Kidney (tissue), 14 donors: ENCODE data around the gene CABYR. TPM values are rescaled to one million over a fixed set of nuclear protein-coding genes. Genes with fewer than 3 reads are reported as not detected.

Experiments
- DNase-seq, 5 donors: peaks; one replicate each; pipeline ENCODE4 v3.0.0-alpha.2; 2013 to 2020
- FAIRE-seq: peaks from 2 replicates; lab custom pipeline; 2012; peaks lifted over from hg19 to GRCh38; lab: Jason Lieb, UNC
- H3K27ac ChIP-seq, 2 donors: one replicate each; pipeline ENCODE4 v1.7.0; 2013; ENCODE audit warnings: low read depth in 2 of 2, low read length in 2 of 2, inconsistent platforms in 1 of 2
- H3K27me3 ChIP-seq: one replicate; pipeline ENCODE4 v1.7.1; 2013; ENCODE audit warnings: low read length, inconsistent platforms; ENCODE audit not compliant: control insufficient read depth, insufficient read depth
- H3K36me3 ChIP-seq, 3 donors: one replicate each; pipeline versions ENCODE4 v1.7.0 to v1.7.1; 2013; ENCODE audit warnings: low read length in 3 of 3, control low read depth in 1 of 3, inconsistent platforms in 1 of 3; ENCODE audit not compliant: insufficient read depth in 3 of 3, control insufficient read depth in 2 of 3
- H3K4me1 ChIP-seq, 3 donors: one replicate each; pipeline versions ENCODE4 v1.7.0 to v1.7.1; 2013; ENCODE audit warnings: low read length in 3 of 3, inconsistent platforms in 1 of 3, low read depth in 1 of 3; ENCODE audit not compliant: control insufficient read depth in 2 of 3, insufficient read depth in 2 of 3
- H3K4me3 ChIP-seq, 3 donors: one replicate each; pipeline versions ENCODE4 v1.7.0 to v1.8.1; 2013; ENCODE audit warnings: low read length in 3 of 3, control low read depth in 1 of 3, inconsistent platforms in 1 of 3
- H3K9ac ChIP-seq, 3 donors: one replicate each; pipeline versions ENCODE4 v1.7.0 to v1.7.1; 2013; ENCODE audit warnings: low read length in 3 of 3, control low read depth in 1 of 3, inconsistent platforms in 1 of 3
- H3K9me3 ChIP-seq, 3 donors: one replicate each; pipeline versions ENCODE4 v1.7.0 to v1.7.1; 2013; ENCODE audit warnings: low read length in 3 of 3, control low read depth in 1 of 3, inconsistent platforms in 1 of 3; ENCODE audit not compliant: control insufficient read depth in 2 of 3, insufficient read depth in 1 of 3
- CTCF ChIP-seq: IDR thresholded peaks from 3 replicates; pipeline ENCODE4 v1.5.1; 2012; ENCODE audit warnings: mild to moderate bottlenecking, moderate library complexity, borderline replicate concordance; ENCODE audit not compliant: insufficient read depth; ENCODE audit errors: extremely low read depth
- intact Hi-C: fragments of 100-400 bp; cut with DNase I; formaldehyde crosslinking; loops from one replicate; pipeline ENCODE4 v1.11.1; 2022
- polyA plus RNA-seq: library from polyadenylated mRNA; stranded (reverse); fragments of 350-450 nt; fragmentation: Illumina TruSeq; extraction: RNeasy Lipid Tissue Mini Kit (QIAGEN cat#74804); gene quantifications from one replicate; pipeline ENCODE4 v1.2.3, GENCODE V29; 2014; ENCODE audit warnings: low read depth, low replicate concordance; ENCODE audit not compliant: insufficient read depth
- total RNA-seq: library from RNA; stranded (reverse); fragmentation: NEBNext Ultra II Directional; extraction: Animal tissue kit (Norgen Biotek cat#: 25700); gene quantifications from one replicate; pipeline ENCODE4 v1.2.1, GENCODE V29; 2021
- donor health status: control.
- donor health status: control.
- donor health status: control.
- donor health status: control.
- donor health status: control.
- donor health status: DM: yes; HTN: yes; CAD: no.
- donor health status: Normal renal cell carcinoma (clear cell type).

Gene CABYR
- total and polyA plus RNA-seq, 2 donors from 2014 or later: 0.82 to 1.6 TPM

GRCh38 chr18:24195296-24196053, 56.6 kb downstream of the CABYR start:
- DNase-seq (no peak), FAIRE-seq (no peak)
- no peak for TF ChIP-seq CTCF
- intact Hi-C loops: no loop called here
- H3K4me3 ChIP-seq: no peak overlapping the region
- H3K27ac ChIP-seq: no peak overlapping the region
- no peak overlapping the region for H3K9ac ChIP-seq
- no peaks in the 10 kb centered on the region for H3K9me3 ChIP-seq
- no peaks in the 10 kb centered on the region for H3K4me1 ChIP-seq
- no peaks in the 10 kb centered on the region for H3K27me3 ChIP-seq
- no peaks in the 10 kb centered on the region for H3K36me3 ChIP-seq

DNA sequence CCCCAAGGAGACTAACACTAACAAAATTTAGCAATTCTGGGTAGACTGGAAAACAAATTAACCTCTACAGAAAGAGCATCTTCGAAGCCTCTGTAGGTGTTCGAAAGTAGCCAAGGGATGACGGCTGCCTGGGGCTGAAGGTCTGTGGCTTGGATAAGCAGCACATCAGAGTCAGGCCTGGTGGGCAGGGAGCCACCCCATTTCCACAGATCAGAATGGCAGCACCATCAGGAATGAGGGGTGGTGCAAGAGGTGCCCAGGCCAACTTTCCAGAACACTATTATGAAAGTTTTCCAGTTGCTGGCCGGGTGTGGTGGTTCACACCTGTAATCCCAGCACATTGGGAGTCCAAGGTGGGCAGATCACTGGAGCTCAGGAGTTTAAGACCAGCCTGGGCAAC, 57.9 kb downstream of the CABYR start:
- Histone ChIP-seq H3K9ac (no peak overlapping the region), H3K27ac (no peak overlapping the region), H3K27me3 (no peaks in the 10 kb centered on the region), H3K4me1 (no peaks in the 10 kb centered on the region), H3K36me3 (no peaks in the 10 kb centered on the region), H3K9me3 (no peaks in the 10 kb centered on the region), H3K4me3 (no peak overlapping the region)
- no peak for TF ChIP-seq CTCF
- intact Hi-C loops: no loop called here
- no peak for DNase-seq
- no peak for FAIRE-seq

DNA sequence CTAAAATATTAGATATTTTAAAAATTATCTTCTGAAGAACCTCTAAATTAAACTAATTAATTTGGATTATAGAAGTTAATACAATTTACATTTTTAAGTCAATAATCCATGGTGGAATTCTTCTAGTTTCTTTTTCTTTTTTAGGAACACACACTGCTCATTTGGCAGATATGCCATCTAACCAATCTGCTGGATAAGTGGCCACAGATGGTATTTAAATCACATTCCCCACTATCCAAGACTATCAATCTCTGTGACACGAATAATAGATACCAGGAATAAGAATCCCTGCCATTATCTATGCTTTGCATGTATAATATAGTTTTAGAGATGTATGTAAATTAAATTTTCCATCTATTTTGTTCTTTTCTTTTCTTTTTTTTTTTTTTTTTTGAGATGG, 58.5 kb downstream of the CABYR start:
- Histone ChIP-seq H3K4me1 (no peaks in the 10 kb centered on the region), H3K9ac (no peak overlapping the region), H3K27ac (no peak overlapping the region), H3K4me3 (no peak overlapping the region), H3K36me3 (no peaks in the 10 kb centered on the region), H3K27me3 (no peaks in the 10 kb centered on the region), H3K9me3 (no peaks in the 10 kb centered on the region)
- DNase-seq (no peak), FAIRE-seq (no peak)
- TF ChIP-seq CTCF: no peak
- intact Hi-C loops: no loop called here
